Smooth muscle cell (in vitro differentiated cells): ENCODE measurements around the gene ITPR2. TPM values are rescaled to one million over a fixed set of nuclear protein-coding genes. Genes with fewer than 3 reads are reported as not detected.
"Not testable (repeated sequence)": the region's sequence is repeated elsewhere in the genome, so short reads cannot be mapped to it uniquely, and the experiment has no call there.

ENCODE experiments used
- DNase-seq: peaks from one replicate; lab custom pipeline; 2025; ENCODE audit not compliant: unreplicated experiment; lab: John Stamatoyannopoulos, UW
- H2AFZ ChIP-seq: fragments of 200-600 bp; sonication (generic); 2 replicates; pipeline ENCODE4 v1.6.0; 2016; ENCODE audit warnings: antibody characterized with exemption, low read depth, mild to moderate bottlenecking
- H3F3A ChIP-seq: fragments of 200-600 bp; sonication (generic); 2 replicates; pipeline ENCODE4 v1.6.0; 2017; ENCODE audit warnings: antibody characterized with exemption, low read depth
- H3K27ac ChIP-seq: fragments of 200-600 bp; sonication (generic); 2 replicates; pipeline ENCODE4 v1.5.1; 2016; ENCODE audit warnings: low read depth, mild to moderate bottlenecking
- H3K27me3 ChIP-seq: fragments of 200-600 bp; sonication (generic); 2 replicates; pipeline ENCODE4 v1.6.1; 2016; ENCODE audit warnings: low read depth, mild to moderate bottlenecking
- H3K36me3 ChIP-seq: fragments of 200-600 bp; sonication (generic); 2 replicates; pipeline ENCODE4 v1.5.1; 2016; ENCODE audit warnings: low read depth
- H3K4me1 ChIP-seq: fragments of 200-600 bp; sonication (generic); 2 replicates; pipeline ENCODE4 v1.5.1; 2016; ENCODE audit warnings: low read depth
- H3K4me2 ChIP-seq: fragments of 200-600 bp; sonication (generic); 2 replicates; pipeline ENCODE4 v1.6.0; 2016; ENCODE audit warnings: mild to moderate bottlenecking
- H3K4me3 ChIP-seq: fragments of 200-600 bp; sonication (generic); 2 replicates; pipeline ENCODE4 v1.5.1; 2016; ENCODE audit warnings: mild to moderate bottlenecking
- H3K79me2 ChIP-seq: fragments of 200-600 bp; sonication (generic); 2 replicates; pipeline ENCODE4 v1.6.0; 2016; ENCODE audit warnings: low read depth, mild to moderate bottlenecking
- H3K9ac ChIP-seq: fragments of 200-600 bp; sonication (generic); 2 replicates; pipeline ENCODE4 v1.6.0; 2016; ENCODE audit warnings: low read depth
- H3K9me3 ChIP-seq: fragments of 200-600 bp; sonication (generic); replicated peaks from 2 replicates; pipeline ENCODE4 v1.5.1; 2016; ENCODE audit warnings: low read depth
- H4K20me1 ChIP-seq: fragments of 200-600 bp; sonication (generic); 2 replicates; pipeline ENCODE4 v1.6.0; 2016; ENCODE audit warnings: low read depth
- WGBS: methylation state at CpG from one replicate; pipeline ENCODE4 v1.1.7; 2016; ENCODE audit warnings: low lambda C conversion rate; 5-methylcytosine and 5-hydroxymethylcytosine counted together
- polyA plus RNA-seq: library from polyadenylated mRNA; unstranded; fragments of >200 nt; fragmentation: Nextera tagmentation; extraction: Ambion mirVana; gene quantifications from 2 replicates; pipeline ENCODE4 v1.2.1, GENCODE V29; 2016
- total RNA-seq: library from RNA; depleted of rRNA; stranded (reverse); fragments of >200 nt; gene quantifications from 2 replicates; pipeline ENCODE4 v1.2.3, GENCODE V29; 2014
- TF ChIP-seq, protein P1 (sequence below): fragments of 200-600 bp; sonication (generic); IDR thresholded peaks from 2 replicates; pipeline ENCODE4 v1.5.1; 2017; ENCODE audit warnings: borderline replicate concordance, mild to moderate bottlenecking, antibody characterized with exemption; ENCODE audit not compliant: insufficient read depth, poor library complexity, severe bottlenecking

Gene ITPR2
- total and polyA plus RNA-seq, 2 experiments from 2014 or later: 6.8 to 17.4 TPM

GRCh38 chr12:26760657-26761293 lies 72.2 kb downstream of the ITPR2 start:
- Histone ChIP-seq H3F3A (no peaks in the 10 kb centered on the region), H3K36me3 (no peaks in the 10 kb centered on the region), H3K79me2 (peaks cover 15% of the 10 kb centered on the region), H3K4me3 (no peak overlapping the region), H3K9ac (no peak overlapping the region), H3K27me3 (no peaks in the 10 kb centered on the region), H3K4me1 (no peaks in the 10 kb centered on the region), H3K9me3 (peaks cover 11% of the 10 kb centered on the region), H4K20me1 (no peaks in the 10 kb centered on the region), H3K27ac (no peak overlapping the region), H3K4me2 (no peak overlapping the region), H2AFZ (no peak overlapping the region)
- TF ChIP-seq, protein P1, sequence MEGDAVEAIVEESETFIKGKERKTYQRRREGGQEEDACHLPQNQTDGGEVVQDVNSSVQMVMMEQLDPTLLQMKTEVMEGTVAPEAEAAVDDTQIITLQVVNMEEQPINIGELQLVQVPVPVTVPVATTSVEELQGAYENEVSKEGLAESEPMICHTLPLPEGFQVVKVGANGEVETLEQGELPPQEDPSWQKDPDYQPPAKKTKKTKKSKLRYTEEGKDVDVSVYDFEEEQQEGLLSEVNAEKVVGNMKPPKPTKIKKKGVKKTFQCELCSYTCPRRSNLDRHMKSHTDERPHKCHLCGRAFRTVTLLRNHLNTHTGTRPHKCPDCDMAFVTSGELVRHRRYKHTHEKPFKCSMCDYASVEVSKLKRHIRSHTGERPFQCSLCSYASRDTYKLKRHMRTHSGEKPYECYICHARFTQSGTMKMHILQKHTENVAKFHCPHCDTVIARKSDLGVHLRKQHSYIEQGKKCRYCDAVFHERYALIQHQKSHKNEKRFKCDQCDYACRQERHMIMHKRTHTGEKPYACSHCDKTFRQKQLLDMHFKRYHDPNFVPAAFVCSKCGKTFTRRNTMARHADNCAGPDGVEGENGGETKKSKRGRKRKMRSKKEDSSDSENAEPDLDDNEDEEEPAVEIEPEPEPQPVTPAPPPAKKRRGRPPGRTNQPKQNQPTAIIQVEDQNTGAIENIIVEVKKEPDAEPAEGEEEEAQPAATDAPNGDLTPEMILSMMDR: no peak
- no peak for DNase-seq
- WGBS: 96% methylated on average over 3 of the region's 3 CpGs

GRCh38 chr12:26755362-26755761 lies 77.6 kb downstream of the ITPR2 start:
- not testable (repeated sequence) for DNase-seq, H3K4me3 ChIP-seq, H3K36me3 ChIP-seq, H3K4me1 ChIP-seq, H4K20me1 ChIP-seq, H3K27ac ChIP-seq, H3F3A ChIP-seq, H3K27me3 ChIP-seq, H3K9me3 ChIP-seq, H3K4me2 ChIP-seq, H3K9ac ChIP-seq, H2AFZ ChIP-seq
- WGBS: 95% methylated on average over 3 of the region's 3 CpGs
- peaks cover 12% of the 10 kb centered on the region for H3K79me2 ChIP-seq

GRCh38 chr12:26754148-26754547 lies 78.8 kb downstream of the ITPR2 start:
- TF ChIP-seq, protein P1: no peak
- no peak for DNase-seq
- Histone ChIP-seq H3K9me3 (no peaks in the 10 kb centered on the region), H3K4me2 (no peak overlapping the region), H3K4me1 (no peaks in the 10 kb centered on the region), H3F3A (peaks cover 3% of the 10 kb centered on the region), H3K36me3 (no peaks in the 10 kb centered on the region), H4K20me1 (no peaks in the 10 kb centered on the region), H3K79me2 (peaks cover 10% of the 10 kb centered on the region), H3K9ac (no peak overlapping the region), H2AFZ (no peak overlapping the region), H3K4me3 (no peak overlapping the region), H3K27ac (no peak overlapping the region), H3K27me3 (no peaks in the 10 kb centered on the region)
- WGBS: 96% methylated on average over 3 of the region's 3 CpGs

- H3K27ac ChIP-seq: no peak overlapping the region
- H2AFZ ChIP-seq: no peak overlapping the region
- no peaks in the 10 kb centered on the region for H3K9me3 ChIP-seq
- H3K79me2 ChIP-seq: no peaks in the 10 kb centered on the region
- H3K9ac ChIP-seq: no peak overlapping the region
- DNase-seq: no peak
- no peak overlapping the region for H3K4me3 ChIP-seq
- TF ChIP-seq, protein P1: no peak
- H3F3A ChIP-seq: peaks cover 11% of the 10 kb centered on the region
- H3K4me2 ChIP-seq: no peak overlapping the region
- 95% methylated on average over 4 of the region's 4 CpGs for WGBS
- peaks cover 5% of the 10 kb centered on the region for H3K4me1 ChIP-seq
- no peaks in the 10 kb centered on the region for H3K36me3 ChIP-seq
- no peaks in the 10 kb centered on the region for H4K20me1 ChIP-seq
- no peaks in the 10 kb centered on the region for H3K27me3 ChIP-seq
Measured at GRCh38 chr12:26751179-26751578, 81.8 kb downstream of the ITPR2 start.
